GM18508 (cell line): ENCODE data around the gene RPS6KA4.

Experiments
- ATAC-seq: cut with Tn5 transposase; IDR thresholded peaks from one replicate; pipeline ENCODE4 v1.9.1; 2021; ENCODE audit warnings: moderate number of reproducible peaks; ENCODE audit not compliant: insufficient read depth, unreplicated experiment

RPS6KA4 gene

DNA sequence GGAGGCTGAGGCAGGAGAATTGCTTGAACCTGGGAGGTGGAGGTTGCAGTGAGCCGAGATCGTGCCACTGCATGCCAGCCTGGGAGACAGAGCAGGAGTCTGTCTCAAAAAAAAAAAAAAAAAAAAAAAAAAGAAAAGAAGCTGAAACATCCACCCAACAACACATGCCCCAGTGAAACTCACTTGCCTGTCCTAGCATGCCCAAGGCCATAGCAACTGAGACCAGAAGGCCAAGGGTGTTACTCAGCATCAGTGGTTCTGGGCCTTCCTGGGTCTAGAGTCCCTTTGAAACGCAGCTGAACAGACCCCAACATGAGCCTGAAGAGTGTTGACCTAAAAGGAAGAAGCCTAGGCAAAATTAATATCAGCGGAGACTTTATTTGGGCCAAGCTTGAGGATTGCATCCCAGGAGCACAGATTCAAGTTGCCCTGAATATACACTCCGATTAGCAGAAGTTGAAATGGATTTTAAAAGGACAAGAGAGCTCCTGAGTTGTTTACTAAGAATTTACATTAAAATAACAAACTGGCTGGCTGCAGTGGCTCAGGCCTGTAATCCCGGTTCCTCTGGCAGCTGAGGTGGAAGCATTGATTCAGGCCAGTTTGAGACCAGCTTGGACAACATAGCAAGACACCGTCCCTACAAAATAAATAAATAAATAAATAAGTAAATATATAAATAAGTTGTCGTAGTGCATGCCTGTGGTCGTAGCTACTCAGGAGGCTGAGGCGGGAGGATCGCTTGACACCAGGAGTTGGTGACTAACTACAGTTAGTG lies 34.1 kb upstream of the RPS6KA4 start:
- ATAC-seq: no peak

DNA sequence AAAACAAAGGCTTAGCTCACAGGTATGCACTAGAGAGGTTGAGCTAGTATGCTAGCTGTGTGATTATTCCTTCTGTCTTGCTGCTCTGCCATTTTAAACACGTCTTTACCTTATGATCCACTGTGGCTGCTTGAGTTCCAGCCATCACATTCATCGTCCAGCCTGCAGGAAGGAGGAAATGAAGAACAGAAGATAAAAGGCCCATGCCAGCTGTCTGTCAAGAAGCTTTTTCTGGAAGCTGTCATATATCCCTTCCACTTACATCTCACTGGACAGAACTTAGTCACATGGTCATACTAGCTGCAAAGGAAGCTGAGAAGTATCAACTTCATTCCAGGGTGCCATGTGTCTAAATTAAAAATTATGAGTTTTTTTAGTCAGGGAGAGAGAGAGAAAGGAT lies 31.6 kb upstream of the RPS6KA4 start:
- ATAC-seq: no peak

DNA sequence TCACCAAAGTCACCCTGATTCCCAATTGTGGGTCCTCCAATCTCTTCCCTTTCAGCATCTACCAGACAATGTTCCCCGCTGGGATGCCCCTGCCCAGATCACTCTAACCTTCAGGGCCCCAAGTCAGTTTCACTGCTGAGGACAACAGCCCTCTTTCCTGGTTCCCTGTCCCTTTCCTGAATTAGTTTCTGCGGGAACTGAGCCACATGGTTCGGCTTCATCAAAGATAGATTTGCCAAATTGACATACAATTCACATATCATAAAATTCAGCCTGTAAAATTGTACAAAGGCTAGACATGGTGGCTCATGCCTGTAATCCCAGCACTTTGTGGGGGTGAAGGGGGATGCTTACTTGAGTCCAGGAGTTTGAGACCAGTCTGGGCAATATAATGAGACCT lies 31.0 kb upstream of the RPS6KA4 start:
- no peak for ATAC-seq

GRCh38 chr11:64330888-64331287 lies 28.1 kb upstream of the RPS6KA4 start:
- ATAC-seq: no peak

- no peak for ATAC-seq
These were observed 27.2 kb upstream of the RPS6KA4 start for GRCh38 chr11:64331569-64332371.

DNA sequence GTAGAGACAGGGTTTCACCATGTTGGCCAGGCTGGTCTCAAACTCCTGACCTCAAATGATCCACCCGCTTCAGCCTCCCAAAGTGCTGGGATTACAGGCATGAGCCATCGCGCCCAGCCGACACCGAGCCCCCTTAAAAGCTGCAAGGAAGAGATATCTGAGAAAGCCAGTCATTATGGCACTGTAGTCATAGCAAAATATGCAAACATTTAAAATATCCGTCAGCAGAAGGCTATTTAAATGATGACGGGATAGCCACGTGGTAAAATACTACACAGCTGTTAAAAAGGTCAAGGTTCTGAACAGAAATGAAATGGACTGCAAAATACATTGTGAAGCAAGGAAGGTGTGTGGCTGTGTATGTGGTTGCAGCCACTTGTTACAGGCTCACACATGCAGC lies 25.4 kb upstream of the RPS6KA4 start:
- no peak for ATAC-seq

DNA sequence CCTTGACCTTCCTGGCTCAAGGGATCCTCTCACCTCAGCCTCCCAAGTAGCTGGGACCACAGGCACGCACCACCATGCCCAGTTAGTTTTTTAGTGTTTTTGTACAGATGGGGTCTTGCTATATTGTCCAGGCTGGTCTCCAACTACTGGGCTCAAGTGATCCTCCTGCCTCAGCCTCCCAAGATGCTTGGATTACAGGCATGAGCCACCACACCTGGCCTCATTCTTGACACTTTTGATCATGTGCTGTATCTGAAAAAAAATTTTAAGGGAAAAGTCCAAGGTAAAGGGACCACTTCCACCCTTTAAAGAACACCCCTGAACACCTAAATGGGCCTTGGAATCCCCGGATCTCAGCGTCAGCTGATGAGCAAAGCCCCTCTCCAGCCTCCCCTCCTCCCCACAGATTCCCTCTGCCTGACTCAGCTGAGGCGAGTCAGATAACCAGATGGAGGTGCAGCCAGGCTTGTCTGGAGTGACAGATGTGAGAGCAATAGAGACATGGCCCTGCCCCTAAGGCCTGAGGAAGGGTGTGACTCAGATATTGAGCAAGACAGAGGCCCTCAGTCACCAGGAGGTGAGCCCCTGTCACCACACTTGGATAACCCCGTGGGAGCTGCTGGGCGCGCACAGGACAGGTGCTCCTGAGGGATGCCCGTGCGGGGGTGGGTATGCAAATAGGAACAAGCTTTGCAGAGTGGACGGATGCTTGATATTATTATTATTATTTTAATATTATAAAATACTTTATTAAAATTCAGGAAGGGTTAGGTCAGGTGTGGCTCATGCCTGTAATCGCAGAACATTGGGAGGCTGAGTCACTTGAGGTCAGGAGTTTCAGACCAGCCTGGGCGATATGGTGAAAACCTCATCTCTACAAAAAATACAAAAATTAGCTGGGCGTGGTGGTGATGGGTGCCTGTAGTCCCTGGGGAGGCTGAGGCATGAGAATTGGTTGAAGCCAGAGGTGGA lies 23.9 kb upstream of the RPS6KA4 start:
- ATAC-seq: peak; percentile 72

GRCh38 chr11:64337538-64338249 lies 21.3 kb upstream of the RPS6KA4 start:
- no peak for ATAC-seq

DNA sequence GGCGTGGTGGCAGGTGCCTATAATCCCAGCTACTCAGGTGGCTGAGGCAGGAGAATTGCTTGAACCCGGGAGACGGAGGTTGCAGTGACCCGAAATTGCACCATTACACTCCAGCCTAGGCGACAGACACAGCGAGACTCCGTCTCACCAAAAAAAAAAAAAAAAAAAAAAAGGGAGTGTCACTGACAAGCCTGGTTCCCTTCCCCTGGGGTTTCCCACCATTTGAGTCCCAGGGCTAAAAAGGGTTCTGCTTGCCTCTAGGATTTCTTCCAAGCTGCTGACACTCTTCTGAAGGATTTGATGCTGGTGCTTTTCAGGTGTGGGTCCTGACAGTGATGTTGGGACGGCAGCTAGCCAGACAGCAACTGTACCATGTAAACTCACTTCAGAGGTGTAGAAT lies 20.2 kb upstream of the RPS6KA4 start:
- ATAC-seq: no peak

- no peak for ATAC-seq
These were observed 19.7 kb upstream of the RPS6KA4 start for GRCh38 chr11:64339286-64339685.

DNA sequence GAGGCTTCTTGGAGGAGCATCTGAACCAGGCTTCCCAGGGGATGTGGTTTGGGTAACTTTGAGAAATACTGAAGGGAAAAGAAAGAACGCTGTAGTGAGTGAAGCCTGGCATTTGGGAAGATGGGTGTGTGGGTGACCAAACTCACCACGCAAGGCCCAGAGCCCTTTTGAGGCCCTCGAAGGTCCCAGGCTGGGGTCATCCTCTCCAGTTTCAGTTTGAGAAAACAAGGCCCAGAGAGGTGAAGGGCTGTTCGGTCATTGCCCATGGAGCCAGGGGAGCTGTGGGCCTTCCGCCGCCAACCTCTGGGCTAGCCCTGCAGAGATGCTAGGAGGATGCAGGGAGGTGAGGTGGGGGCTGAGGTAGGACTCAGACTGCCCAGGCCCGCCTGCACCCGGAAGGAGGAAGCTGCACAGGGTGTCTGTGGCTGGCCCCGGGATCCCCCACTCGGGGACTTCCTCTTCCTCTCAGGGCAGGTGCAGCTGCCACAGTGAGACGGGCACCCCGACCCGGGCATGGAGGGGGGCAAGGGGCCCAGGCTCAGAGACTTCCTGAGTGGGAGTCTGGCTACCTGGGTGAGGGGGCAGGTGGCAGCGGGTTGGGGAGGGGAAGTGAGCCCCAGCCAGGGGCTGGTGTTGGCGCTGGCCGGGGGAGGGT lies 19.1 kb upstream of the RPS6KA4 start, which contains the start of gene CCDC88B:
Gene CCDC88B, plus strand, starts transcription at position 451 of the 655 bp plus-strand sequence. Its CDS starts 63 bp downstream, at position 514.
- ATAC-seq: peak; percentile 44

GRCh38 chr11:64340671-64341335 lies 18.2 kb upstream of the RPS6KA4 start:
- no peak for ATAC-seq

- ATAC-seq: no peak
These were observed 17.5 kb upstream of the RPS6KA4 start for GRCh38 chr11:64341429-64341828.

DNA sequence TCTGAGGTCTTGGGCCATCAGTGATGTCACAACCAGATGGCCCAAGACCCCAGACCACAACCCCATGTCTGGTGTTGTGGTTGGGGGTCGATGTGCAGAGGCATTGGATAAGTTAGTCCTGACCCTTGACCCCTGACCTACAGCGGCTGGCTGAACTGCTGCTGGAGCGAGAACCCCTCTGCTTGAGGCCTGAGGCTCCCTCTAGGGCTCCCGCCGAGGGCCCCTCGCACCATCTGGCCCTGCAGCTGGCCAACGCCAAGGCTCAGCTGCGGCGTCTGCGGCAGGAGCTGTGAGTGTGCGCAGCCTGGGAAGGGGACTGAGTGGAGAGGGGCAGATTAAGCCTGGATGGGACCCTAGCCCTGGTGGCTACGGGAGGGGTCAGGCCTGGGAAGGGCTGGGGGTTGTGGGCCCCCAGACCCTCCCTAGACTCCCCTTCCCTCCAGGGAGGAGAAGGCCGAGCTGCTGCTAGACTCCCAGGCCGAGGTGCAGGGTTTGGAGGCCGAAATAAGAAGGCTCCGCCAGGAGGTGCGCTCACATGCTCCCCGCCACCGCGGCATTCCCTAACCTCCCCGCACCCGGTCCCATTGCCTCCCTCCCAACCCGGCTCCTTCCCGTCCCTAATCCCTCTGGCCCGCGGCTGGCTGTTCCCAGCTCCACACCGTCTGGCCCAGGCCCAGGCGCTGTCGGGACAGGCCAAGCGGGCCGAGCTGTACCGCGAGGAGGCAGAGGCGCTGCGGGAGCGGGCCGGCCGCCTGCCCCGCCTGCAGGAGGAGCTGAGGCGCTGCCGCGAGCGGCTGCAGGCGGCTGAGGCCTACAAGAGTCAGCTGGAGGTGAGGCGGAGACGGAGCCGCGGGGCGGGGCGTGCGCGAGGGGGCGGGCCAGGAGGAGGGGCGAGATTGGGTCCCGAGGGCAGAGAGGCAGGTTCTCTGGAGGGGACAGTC lies 16.8 kb upstream of the RPS6KA4 start:
- ATAC-seq: no peak

DNA sequence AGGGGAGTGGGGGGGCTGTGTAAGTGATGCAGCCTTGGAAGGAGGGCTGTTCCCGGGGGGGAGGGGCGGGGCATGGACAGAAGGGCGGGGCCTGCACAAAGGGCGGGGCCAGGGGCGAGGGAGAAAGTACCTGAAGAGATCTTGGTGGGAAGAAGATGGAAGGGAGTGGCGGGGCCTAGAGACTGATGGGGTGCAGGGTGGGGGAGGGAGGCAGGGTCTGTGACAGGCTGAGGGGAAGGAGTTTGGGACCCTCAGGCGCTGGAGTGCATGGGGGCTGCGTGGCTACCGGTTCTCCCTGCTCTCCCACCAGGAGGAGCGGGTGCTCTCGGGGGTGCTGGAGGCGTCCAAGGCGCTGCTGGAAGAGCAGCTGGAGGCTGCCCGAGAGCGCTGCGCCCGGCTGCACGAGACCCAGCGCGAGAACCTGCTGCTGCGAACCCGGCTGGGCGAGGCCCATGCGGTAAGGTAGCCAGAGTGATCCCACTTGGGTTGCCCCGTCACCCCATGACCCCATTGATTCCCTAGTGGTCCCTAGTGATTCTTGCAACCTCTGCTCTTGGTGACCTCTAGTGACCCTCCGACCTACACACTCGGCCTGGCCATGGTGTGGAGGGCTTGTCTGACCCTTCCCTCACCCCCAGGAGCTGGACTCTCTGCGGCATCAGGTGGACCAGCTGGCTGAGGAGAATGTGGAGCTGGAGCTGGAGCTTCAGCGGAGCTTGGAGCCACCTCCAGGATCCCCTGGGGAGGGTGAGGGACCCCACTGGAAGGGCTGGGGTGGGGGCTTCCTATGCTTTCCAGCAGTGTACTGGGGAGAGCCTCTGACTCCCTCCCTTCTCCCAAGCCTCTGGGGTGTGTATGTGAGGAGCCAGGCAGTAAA lies 15.9 kb upstream of the RPS6KA4 start:
- no peak for ATAC-seq

- ATAC-seq: no peak
These were observed 15.0 kb upstream of the RPS6KA4 start for GRCh38 chr11:64343767-64344559.
